MCF 10A (cell line): ENCODE results near the gene PALD1. TPM values are rescaled to one million over a fixed set of nuclear protein-coding genes. Genes with fewer than 3 reads are reported as not detected.

ENCODE experiments used
- BruUV-seq: library from RNA; stranded (reverse); fragments of 400-500 nt; replicated peaks from 2 replicates; lab custom pipeline; 2021; lab: Mats Ljungman, UMichigan
- CTCF ChIA-PET: fragments of 300-600 bp; sonication (Branson Sonifier 250); formaldehyde crosslinking; extraction: SDS; loops from one replicate; lab custom pipeline; 2021; ENCODE audit warnings: antibody characterized with exemption, inconsistent platforms; lab: Yijun Ruan, JAX
- POLR2A ChIA-PET: fragments of 300-600, 350-650 bp; sonication (Branson Sonifier 250); formaldehyde crosslinking; extraction: SDS; loops from one replicate; lab custom pipeline; 2020; ENCODE audit warnings: antibody characterized with exemption, inconsistent platforms; lab: Yijun Ruan, JAX
- DNase-seq: peaks from one replicate; pipeline ENCODE4 v3.0.0-alpha.2; 2018; ENCODE audit not compliant: unreplicated experiment
- H3K27ac Mint-ChIP-seq: one replicate; pipeline ENCODE4 v1.8.0; 2022; ENCODE audit warnings: mild to moderate bottlenecking, low read depth, mixed read lengths; ENCODE audit not compliant: unreplicated experiment
- H3K27me3 Mint-ChIP-seq: one replicate; pipeline ENCODE4 v1.8.0; 2022; ENCODE audit warnings: mixed read lengths; ENCODE audit not compliant: insufficient read depth, unreplicated experiment
- H3K36me3 Mint-ChIP-seq: one replicate; pipeline ENCODE4 v1.8.0; 2022; ENCODE audit warnings: mild to moderate bottlenecking, moderate library complexity, mixed read lengths; ENCODE audit not compliant: insufficient read depth, unreplicated experiment
- H3K4me1 Mint-ChIP-seq: one replicate; pipeline ENCODE4 v1.8.0; 2022; ENCODE audit warnings: mixed read lengths; ENCODE audit not compliant: insufficient read depth, unreplicated experiment
- H3K4me3 Mint-ChIP-seq: one replicate; pipeline ENCODE4 v1.8.0; 2022; ENCODE audit warnings: mild to moderate bottlenecking, moderate library complexity, mixed read lengths; ENCODE audit not compliant: unreplicated experiment
- H3K9me3 Mint-ChIP-seq: one replicate; pipeline ENCODE4 v1.8.0; 2022; ENCODE audit warnings: mixed read lengths; ENCODE audit not compliant: unreplicated experiment
- CTCF ChIP-seq: fragments of 200-600 bp; IDR thresholded peaks from one replicate; pipeline ENCODE4 v1.8.0; 2022; ENCODE audit warnings: antibody characterized with exemption, mild to moderate bottlenecking; ENCODE audit not compliant: unreplicated experiment
- intact Hi-C: fragments of 100-400 bp; cut with micrococcal nuclease; formaldehyde crosslinking; loops from 2 replicates; pipeline ENCODE4 v1.14.1; 2022
- total RNA-seq: library from RNA; stranded (reverse); gene quantifications from 2 replicates; pipeline ENCODE4 v1.2.3, GENCODE V29; 2022

The PALD1 gene
- total RNA-seq, 1 experiment from 2014 or later = 0.12 TPM

- Mint-ChIP-seq H3K27me3 (peaks cover 27% of the 10 kb centered on the region), H3K36me3 (peaks cover 5% of the 10 kb centered on the region), H3K27ac (no peak overlapping the region), H3K4me1 (peaks cover 23% of the 10 kb centered on the region), H3K9me3 (no peaks in the 10 kb centered on the region), H3K4me3 (no peak overlapping the region)
- DNase-seq = peak; percentile 86
- intact Hi-C loops = no loop called here
- no TSS peak for BruUV-seq
- TF ChIP-seq CTCF = no peak
- ChIA-PET CTCF (interaction anchor here (0.9 to 6.2 kb wide), 13 partner anchors 10 to 298 kb away, joined by 3 to 98 read pairs (median 8); partner anchors contain the start of gene PALD1), POLR2A (interaction anchor here (0.6 to 1.8 kb wide), 5 partner anchors 15 to 269 kb away, joined by 3 to 6 read pairs (median 3); no protein-coding TSS in a partner anchor)
These were observed 16.1 kb upstream of the PALD1 start for GRCh38 chr10:70462349-70462984.

DNA sequence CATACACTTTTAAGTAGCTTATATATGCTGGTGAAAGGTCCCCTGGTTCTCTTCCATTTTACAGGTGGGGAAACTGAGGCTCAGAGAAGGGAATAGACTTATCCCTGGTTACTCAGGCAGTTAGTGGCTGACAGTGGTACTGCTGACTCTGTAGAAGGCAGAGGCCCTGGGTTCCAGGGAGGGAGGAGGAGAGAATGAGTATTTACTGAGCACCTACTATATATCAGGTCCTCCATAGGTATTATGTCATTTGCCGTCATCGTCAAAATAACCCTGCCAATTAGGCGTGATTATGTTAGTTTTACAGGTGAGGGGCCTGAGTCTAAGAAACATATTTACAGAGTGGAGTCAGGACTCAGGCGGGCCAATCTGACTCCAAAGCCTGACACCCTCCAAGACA, 13.3 kb upstream of the PALD1 start:
- CTCF ChIA-PET = interaction anchor here (1.0 to 6.2 kb wide), 2 partner anchors 75 to 110 kb away, joined by 3 to 98 read pairs; no protein-coding TSS in a partner anchor

DNA sequence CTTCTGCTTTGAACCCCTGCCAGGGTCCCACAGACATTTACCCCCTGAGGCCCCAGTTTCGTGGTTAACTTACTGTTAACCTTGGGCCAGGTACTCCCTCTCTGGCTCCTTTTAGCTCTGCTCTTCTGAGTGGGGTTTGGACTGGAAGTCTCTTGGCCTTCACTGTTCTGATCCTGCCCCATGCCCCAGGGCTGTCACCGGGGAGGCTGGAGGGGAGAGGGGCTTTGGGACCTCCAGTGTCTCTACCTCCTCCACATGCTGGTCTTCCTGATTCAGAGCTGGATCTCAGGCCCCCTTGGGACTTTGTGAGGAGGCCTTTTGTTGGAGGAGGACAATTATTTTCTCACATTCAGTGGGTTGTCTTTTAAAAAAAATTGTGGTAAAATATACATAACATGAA, 12.7 kb upstream of the PALD1 start:
- ChIA-PET POLR2A (interaction anchor here (0.6 kb wide), 1 partner anchor 747 kb away, joined by 5 read pairs; no protein-coding TSS in a partner anchor), CTCF (interaction anchor here (1.0 kb wide), 1 partner anchor 110 kb away, joined by 3 read pairs; no protein-coding TSS in a partner anchor)
- no TSS peak for BruUV-seq
- Mint-ChIP-seq H3K4me1 (peaks cover 23% of the 10 kb centered on the region), H3K36me3 (peaks cover 5% of the 10 kb centered on the region), H3K9me3 (no peaks in the 10 kb centered on the region), H3K27me3 (peaks cover 32% of the 10 kb centered on the region), H3K27ac (no peak overlapping the region), H3K4me3 (no peak overlapping the region)
- TF ChIP-seq CTCF = no peak
- intact Hi-C loops = no loop called here
- no peak for DNase-seq

More for the DNA sequence above, 13.3 kb upstream of the PALD1 start:
- Mint-ChIP-seq H3K4me3 (no peak overlapping the region), H3K4me1 (peaks cover 23% of the 10 kb centered on the region), H3K9me3 (no peaks in the 10 kb centered on the region), H3K27ac (no peak overlapping the region), H3K27me3 (peaks cover 34% of the 10 kb centered on the region), H3K36me3 (peaks cover 5% of the 10 kb centered on the region)
- no peak for DNase-seq
- BruUV-seq = no TSS peak
- TF ChIP-seq CTCF = no peak
- intact Hi-C loops = no loop called here
- POLR2A ChIA-PET = no interaction called here

DNA sequence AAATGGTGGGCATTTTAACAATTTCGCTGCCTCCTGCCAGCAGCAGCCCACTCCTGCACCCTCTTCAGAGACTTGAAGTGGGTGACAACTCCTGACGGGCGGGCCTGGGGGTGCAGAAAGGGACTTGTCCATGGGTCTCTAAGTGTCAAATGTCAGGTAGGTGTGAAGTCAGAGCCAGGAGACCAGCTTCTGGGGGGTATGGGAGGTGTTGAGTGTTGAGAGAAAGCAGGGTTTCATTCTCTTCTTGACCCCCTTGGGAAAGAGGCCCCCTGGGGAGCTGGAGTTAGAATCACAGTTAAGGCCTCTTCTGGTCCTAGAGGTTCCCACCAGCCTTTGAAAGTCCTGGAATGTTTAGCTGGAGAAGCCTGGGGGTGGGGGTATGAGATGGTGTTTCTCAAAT, 11.6 kb upstream of the PALD1 start:
- Mint-ChIP-seq H3K4me3 (no peak overlapping the region), H3K27me3 (peaks cover 41% of the 10 kb centered on the region), H3K9me3 (no peaks in the 10 kb centered on the region), H3K27ac (no peak overlapping the region), H3K36me3 (peaks cover 5% of the 10 kb centered on the region), H3K4me1 (peaks cover 19% of the 10 kb centered on the region)
- ChIA-PET CTCF (interaction anchor here (0.5 to 0.7 kb wide), 3 partner anchors 288 to 296 kb away, joined by 3 to 6 read pairs (median 6); no protein-coding TSS in a partner anchor), POLR2A (no interaction called here)
- DNase-seq = no peak
- TF ChIP-seq CTCF = no peak
- no TSS peak for BruUV-seq
- intact Hi-C loops = no loop called here
